ENCODE results near the gene NPSR1. TPM values are rescaled to one million over a fixed set of nuclear protein-coding genes. Genes with fewer than 3 reads are reported as not detected.

NPSR1 gene
- total RNA-seq, 2 donors from 2014 or later, result not detected

DNA sequence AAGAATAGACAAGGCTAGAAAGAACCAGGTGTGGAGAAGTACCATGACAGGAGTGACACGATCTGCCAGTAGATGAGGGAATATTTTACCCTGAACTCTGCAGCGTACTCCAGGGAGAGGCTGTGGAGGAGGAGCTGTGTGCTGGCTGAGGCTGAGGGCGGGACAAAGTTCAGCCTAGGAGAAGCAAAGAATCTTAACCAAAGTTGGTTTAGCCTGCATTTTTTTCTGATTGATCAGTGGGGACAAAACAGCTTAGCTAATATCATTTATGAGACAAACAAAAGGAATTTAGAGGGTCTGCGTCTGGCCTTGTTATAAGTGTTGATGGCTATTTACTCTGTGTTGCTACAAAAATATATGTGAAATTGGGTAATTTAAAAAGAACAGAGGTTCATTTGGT, 5.2 kb upstream of the NPSR1 start:
- Histone ChIP-seq H3K4me3 (no peak overlapping the region), H3K27ac (no peak overlapping the region), H3K9me3 (no peaks in the 10 kb centered on the region), H3K36me3 (no peaks in the 10 kb centered on the region), H3K4me1 (ENCODE audit: control insufficient read depth in 1 of 2, low read depth in 2 of 2) (no peaks in the 10 kb centered on the region), H3K27me3 (replicated peaks; ENCODE audit: insufficient read depth) (no peaks in the 10 kb centered on the region)
- TF ChIP-seq, protein P1, sequence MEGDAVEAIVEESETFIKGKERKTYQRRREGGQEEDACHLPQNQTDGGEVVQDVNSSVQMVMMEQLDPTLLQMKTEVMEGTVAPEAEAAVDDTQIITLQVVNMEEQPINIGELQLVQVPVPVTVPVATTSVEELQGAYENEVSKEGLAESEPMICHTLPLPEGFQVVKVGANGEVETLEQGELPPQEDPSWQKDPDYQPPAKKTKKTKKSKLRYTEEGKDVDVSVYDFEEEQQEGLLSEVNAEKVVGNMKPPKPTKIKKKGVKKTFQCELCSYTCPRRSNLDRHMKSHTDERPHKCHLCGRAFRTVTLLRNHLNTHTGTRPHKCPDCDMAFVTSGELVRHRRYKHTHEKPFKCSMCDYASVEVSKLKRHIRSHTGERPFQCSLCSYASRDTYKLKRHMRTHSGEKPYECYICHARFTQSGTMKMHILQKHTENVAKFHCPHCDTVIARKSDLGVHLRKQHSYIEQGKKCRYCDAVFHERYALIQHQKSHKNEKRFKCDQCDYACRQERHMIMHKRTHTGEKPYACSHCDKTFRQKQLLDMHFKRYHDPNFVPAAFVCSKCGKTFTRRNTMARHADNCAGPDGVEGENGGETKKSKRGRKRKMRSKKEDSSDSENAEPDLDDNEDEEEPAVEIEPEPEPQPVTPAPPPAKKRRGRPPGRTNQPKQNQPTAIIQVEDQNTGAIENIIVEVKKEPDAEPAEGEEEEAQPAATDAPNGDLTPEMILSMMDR (IDR thresholded peaks at IDR 0.05), result no peak
- no peak for DNase-seq (ENCODE audit: low spot score)
- ATAC-seq (ENCODE audit: insufficient number of reproducible peaks, low FRiP score, low read depth), result no peak

DNA sequence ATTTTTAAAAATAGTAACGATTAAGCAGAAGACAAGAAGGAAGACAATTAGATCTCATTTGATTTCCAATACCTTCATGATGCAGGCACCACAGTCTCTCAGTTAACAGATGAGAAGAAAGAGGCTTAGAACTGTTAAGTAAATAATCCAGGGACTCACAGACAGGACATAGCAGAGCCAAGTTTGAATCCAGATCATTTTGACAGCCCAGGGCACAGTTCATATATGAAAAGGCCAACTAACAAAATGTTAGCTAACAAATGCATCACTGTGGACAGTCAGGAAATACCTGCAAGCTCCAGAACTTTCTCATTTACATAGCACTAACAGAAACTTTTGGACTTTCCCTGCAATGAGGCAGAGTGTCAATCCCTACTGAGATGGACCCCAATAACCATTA, 4.2 kb upstream of the NPSR1 start:
- DNase-seq (ENCODE audit: low spot score), result no peak
- H3K36me3 ChIP-seq, result no peaks in the 10 kb centered on the region
- H3K27me3 ChIP-seq (replicated peaks; ENCODE audit: insufficient read depth), result no peaks in the 10 kb centered on the region
- ATAC-seq (ENCODE audit: insufficient number of reproducible peaks, low FRiP score, low read depth), result no peak
- no peak overlapping the region for H3K27ac ChIP-seq
- H3K9me3 ChIP-seq, result no peaks in the 10 kb centered on the region
- TF ChIP-seq, protein P1 (IDR thresholded peaks at IDR 0.05), result no peak
- no peaks in the 10 kb centered on the region for H3K4me1 ChIP-seq (ENCODE audit: control insufficient read depth in 1 of 2, low read depth in 2 of 2)
- no peak overlapping the region for H3K4me3 ChIP-seq

DNA sequence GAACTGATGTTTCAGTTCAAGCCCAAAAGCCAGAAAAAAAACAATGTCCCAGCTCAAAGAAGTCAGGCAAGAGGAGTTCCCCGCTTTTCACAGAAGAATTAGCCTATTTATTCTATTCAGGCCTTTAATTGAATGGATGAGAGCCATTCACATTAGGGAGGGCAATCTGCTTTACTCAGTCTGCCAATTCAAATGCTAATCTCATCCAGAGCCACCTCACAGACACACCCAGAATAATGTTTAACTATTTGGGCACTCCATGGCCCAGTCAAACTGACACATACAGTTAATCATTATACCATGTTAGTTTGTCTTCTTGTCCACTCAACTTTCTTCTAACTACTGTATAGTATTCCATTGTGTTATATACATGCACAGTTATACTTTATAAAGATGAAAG, 2.6 kb upstream of the NPSR1 start:
- Histone ChIP-seq H3K9me3 (no peaks in the 10 kb centered on the region), H3K27me3 (replicated peaks; ENCODE audit: insufficient read depth) (no peaks in the 10 kb centered on the region), H3K4me1 (ENCODE audit: control insufficient read depth in 1 of 2, low read depth in 2 of 2) (no peaks in the 10 kb centered on the region), H3K4me3 (no peak overlapping the region), H3K27ac (no peak overlapping the region), H3K36me3 (no peaks in the 10 kb centered on the region)
- TF ChIP-seq, protein P1 (IDR thresholded peaks at IDR 0.05), result no peak
- ATAC-seq (ENCODE audit: insufficient number of reproducible peaks, low FRiP score, low read depth) (no peak), DNase-seq (ENCODE audit: low spot score) (no peak)

DNA sequence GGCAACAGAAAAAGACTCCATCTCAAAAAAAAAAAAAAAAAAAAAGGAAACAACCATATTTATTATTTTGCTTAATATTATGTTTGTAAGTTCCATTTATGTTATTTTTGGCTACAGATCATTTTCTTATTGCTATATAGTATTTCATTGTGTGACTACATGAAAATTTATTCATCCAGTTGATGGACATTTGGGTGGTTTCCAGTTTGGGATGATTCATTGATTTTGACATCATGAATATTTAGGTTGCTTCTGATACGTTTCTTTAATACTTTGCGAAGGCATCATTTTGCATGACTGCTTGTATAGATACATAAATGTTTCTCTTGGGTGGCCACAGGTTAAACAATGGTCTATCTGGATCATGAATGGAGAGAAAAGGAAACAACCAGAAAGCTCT, 2.0 kb upstream of the NPSR1 start:
- no peaks in the 10 kb centered on the region for H3K4me1 ChIP-seq (ENCODE audit: control insufficient read depth in 1 of 2, low read depth in 2 of 2)
- no peak overlapping the region for H3K4me3 ChIP-seq
- DNase-seq (ENCODE audit: low spot score) (no peak), ATAC-seq (ENCODE audit: insufficient number of reproducible peaks, low FRiP score, low read depth) (no peak)
- H3K27ac ChIP-seq, result no peak overlapping the region
- TF ChIP-seq, protein P1 (IDR thresholded peaks at IDR 0.05), result no peak
- H3K36me3 ChIP-seq, result no peaks in the 10 kb centered on the region
- H3K27me3 ChIP-seq (replicated peaks; ENCODE audit: insufficient read depth), result no peaks in the 10 kb centered on the region
- H3K9me3 ChIP-seq, result no peaks in the 10 kb centered on the region

DNA sequence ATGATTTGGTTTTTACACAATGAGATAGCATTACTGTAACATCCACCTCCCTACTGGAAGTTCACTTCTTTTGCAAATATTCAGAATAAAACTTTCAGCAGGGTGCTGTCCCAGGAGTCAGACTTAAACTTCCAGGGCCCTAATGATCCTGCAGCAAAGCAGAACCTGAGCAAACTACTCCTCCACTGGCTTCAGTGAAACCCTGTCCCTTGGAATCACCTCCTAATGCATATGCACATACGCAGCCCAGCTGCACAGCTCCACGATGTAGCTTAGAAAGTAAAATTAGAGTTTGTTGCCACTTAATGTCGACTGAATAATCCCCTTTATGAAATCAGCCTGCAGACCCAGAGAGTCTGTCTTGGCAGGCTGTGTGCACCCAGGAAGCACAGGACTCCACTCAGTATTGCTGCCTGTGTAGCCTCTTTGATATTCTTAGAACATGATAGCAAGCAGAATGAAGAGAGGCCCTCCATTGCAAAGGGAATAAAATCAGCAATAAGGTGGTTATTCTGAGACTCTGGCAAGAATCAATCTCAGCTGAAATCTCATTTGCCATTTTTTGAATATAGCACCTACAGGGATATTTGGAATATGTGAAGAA, 1.6 kb downstream of the NPSR1 start:
- Histone ChIP-seq H3K36me3 (no peaks in the 10 kb centered on the region), H3K27me3 (replicated peaks; ENCODE audit: insufficient read depth) (no peaks in the 10 kb centered on the region), H3K4me1 (ENCODE audit: control insufficient read depth in 1 of 2, low read depth in 2 of 2) (no peaks in the 10 kb centered on the region), H3K9me3 (no peaks in the 10 kb centered on the region), H3K27ac (no peak overlapping the region), H3K4me3 (no peak overlapping the region)
- ATAC-seq (ENCODE audit: insufficient number of reproducible peaks, low FRiP score, low read depth), result no peak
- DNase-seq (ENCODE audit: low spot score), result no peak
- TF ChIP-seq, protein P1 (IDR thresholded peaks at IDR 0.05), result no peak
